ENCODE measurements around the gene ELK3.

GRCh38 chr12:96190413-96191108, 3.6 kb upstream of the ELK3 start:
- no peak for TF ChIP-seq CTCF (IDR thresholded peaks at IDR 0.05; ENCODE audit: insufficient read depth, low read length, poor library complexity, severe bottlenecking)
- TF ChIP-seq EZH2phosphoT487 (conservative IDR thresholded peaks at IDR 0.05; ENCODE audit: low read length): no peak
